A549 (cell line): ENCODE results near the gene NSUN3. TPM values are rescaled to one million over a fixed set of nuclear protein-coding genes. Genes with fewer than 3 reads are reported as not detected.

Experiments used
- BHLHE40 ChIP-seq: IDR thresholded peaks from 2 replicates; pipeline ENCODE4 v1.6.1; 2012; ENCODE audit warnings: low read depth, low read length, inconsistent platforms
- CHD4 ChIP-seq: fragments of 200-600 bp; sonication (generic); IDR thresholded peaks from 2 replicates; pipeline ENCODE4 v1.6.1; 2016; ENCODE audit warnings: antibody characterized with exemption, mild to moderate bottlenecking, borderline replicate concordance
- EHF ChIP-seq: fragments of 250-450 bp; sonication (Bioruptor Pico); IDR thresholded peaks from 2 replicates; pipeline ENCODE4 v1.5.0; 2020; ENCODE audit warnings: mild to moderate bottlenecking
- EP300 ChIP-seq, 2 experiments: fragments of >200 bp; sonication (Bioruptor Twin); formaldehyde crosslinking; IDR thresholded peaks; 2 replicates in 1 of 2; 3 replicates in 1 of 2; pipeline ENCODE4 v1.6.1; 2016 to 2017
- FOSB ChIP-seq: fragments of 250-450 bp; sonication (Bioruptor Pico); IDR thresholded peaks from 2 replicates; pipeline ENCODE4 v1.5.0; 2020; ENCODE audit warnings: mild to moderate bottlenecking, moderate library complexity
- FOSL2 ChIP-seq, 2 experiments: fragments of 450-650 bp in 1 of 2; fragments of >200 bp in 1 of 2; sonication (Bioruptor Twin) in 1 of 2; formaldehyde crosslinking; IDR thresholded peaks; 2 replicates each; pipeline versions ENCODE4 v1.5.0 to v1.6.1; 2016 to 2020; ENCODE audit warnings: mild to moderate bottlenecking in 1 of 2, moderate library complexity in 1 of 2
- FOXS1 ChIP-seq: fragments of 250-450 bp; sonication (Bioruptor Pico); IDR thresholded peaks from 2 replicates; pipeline ENCODE4 v1.5.0; 2020; ENCODE audit warnings: mild to moderate bottlenecking, moderate library complexity
- GATA3 ChIP-seq: IDR thresholded peaks from 2 replicates; pipeline ENCODE4 v1.6.1; 2012; ENCODE audit warnings: borderline replicate concordance
- HDAC2 ChIP-seq: fragments of 200-600 bp; sonication (generic); IDR thresholded peaks from 2 replicates; pipeline ENCODE4 v1.6.1; 2016
- HEYL ChIP-seq: fragments of 250-450 bp; sonication (Bioruptor Pico); IDR thresholded peaks from 2 replicates; pipeline ENCODE4 v1.8.0; 2021; ENCODE audit warnings: mild to moderate bottlenecking, moderate library complexity
- HOXB5 ChIP-seq: fragments of 250-450 bp; sonication (Bioruptor Pico); IDR thresholded peaks from 2 replicates; pipeline ENCODE4 v1.5.0; 2020; ENCODE audit warnings: mild to moderate bottlenecking, moderate library complexity
- JUNB ChIP-seq: fragments of >200 bp; sonication (Bioruptor Twin); formaldehyde crosslinking; IDR thresholded peaks from 2 replicates; pipeline ENCODE4 v1.6.1; 2016
- KDM5A ChIP-seq: fragments of 200-600 bp; sonication (generic); IDR thresholded peaks from 2 replicates; pipeline ENCODE4 v1.6.1; 2016; ENCODE audit warnings: antibody characterized with exemption, mild to moderate bottlenecking
- NFE2L2 ChIP-seq: fragments of 150-350 bp; conservative IDR thresholded peaks from 2 replicates; pipeline ENCODE4 v1.6.1; 2014; ENCODE audit warnings: low read length
- NR3C1 ChIP-seq: fragments of >200 bp; sonication (Bioruptor Twin); formaldehyde crosslinking; IDR thresholded peaks from 3 replicates; pipeline ENCODE4 v1.6.1; 2017
- POLR2AphosphoS2 ChIP-seq: conservative IDR thresholded peaks from 2 replicates; pipeline ENCODE4 v1.6.1; 2012; ENCODE audit warnings: low read length, improper control_type of control experiment, inconsistent platforms
- RAD21 ChIP-seq, 2 experiments: fragments of >200 bp in 1 of 2; sonication (Bioruptor Twin) in 1 of 2; formaldehyde crosslinking in 1 of 2; IDR thresholded peaks in 1 of 2; conservative IDR thresholded peaks in 1 of 2; 2 replicates in 1 of 2; 3 replicates in 1 of 2; pipeline ENCODE4 v1.6.1; 2012 to 2018; ENCODE audit warnings: inconsistent platforms in 1 of 2
- RCOR1 ChIP-seq: fragments of 150-350 bp; IDR thresholded peaks from 2 replicates; pipeline ENCODE4 v1.6.1; 2014; ENCODE audit warnings: antibody characterized with exemption, low read length, low read depth
- RFX5 ChIP-seq: fragments of 450-650 bp; IDR thresholded peaks from 2 replicates; pipeline ENCODE4 v1.7.1; 2014; ENCODE audit warnings: antibody characterized with exemption, mild to moderate bottlenecking, moderate library complexity
- RNF2 ChIP-seq: fragments of 200-600 bp; sonication (generic); IDR thresholded peaks from 2 replicates; pipeline ENCODE4 v1.6.1; 2016; ENCODE audit warnings: low read depth, mild to moderate bottlenecking, antibody characterized with exemption, moderate library complexity, borderline replicate concordance
- TFCP2L1 ChIP-seq: fragments of 250-450 bp; sonication (Bioruptor Pico); IDR thresholded peaks from 2 replicates; pipeline ENCODE4 v1.5.0; 2021; ENCODE audit warnings: mild to moderate bottlenecking
- TP53 ChIP-seq: fragments of 250-450 bp; sonication (Bioruptor Pico); IDR thresholded peaks from 2 replicates; pipeline ENCODE4 v1.5.0; 2021; ENCODE audit warnings: mild to moderate bottlenecking, moderate library complexity
- USF2 ChIP-seq: fragments of 450-650 bp; IDR thresholded peaks from 2 replicates; pipeline ENCODE4 v1.6.1; 2014; ENCODE audit warnings: antibody characterized with exemption
- ZSCAN20 ChIP-seq: fragments of 250-450 bp; sonication (Bioruptor Pico); IDR thresholded peaks from 2 replicates; pipeline ENCODE4 v1.8.0; 2022; ENCODE audit warnings: mild to moderate bottlenecking, moderate library complexity
- polyA plus RNA-seq, 4 experiments: library from polyadenylated mRNA; depleted of rRNA in 3 of 4; stranded (reverse); fragments of >200 nt; fragmentation: RNase III in 1 of 4; extraction: RNeasy Plus Mini Kit Qiagen cat#74134 plus additional on column Dnase treatment in 1 of 4; gene quantifications; 2 replicates in 3 of 4; 3 replicates in 1 of 4; pipeline ENCODE4 v1.2.3, GENCODE V29; 2011 to 2017
- TF ChIP-seq, protein P1 (sequence below): fragments of >200 bp; sonication (Bioruptor Twin); formaldehyde crosslinking; IDR thresholded peaks from 2 replicates; pipeline ENCODE4 v1.6.1; 2016
- TF ChIP-seq, protein P2 (sequence below): fragments of 150-350 bp; IDR thresholded peaks from 2 replicates; pipeline ENCODE4 v1.6.1; 2014; ENCODE audit warnings: low read depth, mild to moderate bottlenecking, low read length
- TF ChIP-seq, protein P3 (sequence below): fragments of >200 bp; sonication (Bioruptor Twin); formaldehyde crosslinking; IDR thresholded peaks from 3 replicates; pipeline ENCODE4 v1.6.1; 2016
- TF ChIP-seq, protein P4 (sequence below): IDR thresholded peaks from 2 replicates; pipeline ENCODE4 v1.6.1; 2012

NSUN3 gene
- polyA plus RNA-seq, 2 of the 4 experiments (the other 2 are of a cell fraction): 8.6 to 13.5 TPM

DNA sequence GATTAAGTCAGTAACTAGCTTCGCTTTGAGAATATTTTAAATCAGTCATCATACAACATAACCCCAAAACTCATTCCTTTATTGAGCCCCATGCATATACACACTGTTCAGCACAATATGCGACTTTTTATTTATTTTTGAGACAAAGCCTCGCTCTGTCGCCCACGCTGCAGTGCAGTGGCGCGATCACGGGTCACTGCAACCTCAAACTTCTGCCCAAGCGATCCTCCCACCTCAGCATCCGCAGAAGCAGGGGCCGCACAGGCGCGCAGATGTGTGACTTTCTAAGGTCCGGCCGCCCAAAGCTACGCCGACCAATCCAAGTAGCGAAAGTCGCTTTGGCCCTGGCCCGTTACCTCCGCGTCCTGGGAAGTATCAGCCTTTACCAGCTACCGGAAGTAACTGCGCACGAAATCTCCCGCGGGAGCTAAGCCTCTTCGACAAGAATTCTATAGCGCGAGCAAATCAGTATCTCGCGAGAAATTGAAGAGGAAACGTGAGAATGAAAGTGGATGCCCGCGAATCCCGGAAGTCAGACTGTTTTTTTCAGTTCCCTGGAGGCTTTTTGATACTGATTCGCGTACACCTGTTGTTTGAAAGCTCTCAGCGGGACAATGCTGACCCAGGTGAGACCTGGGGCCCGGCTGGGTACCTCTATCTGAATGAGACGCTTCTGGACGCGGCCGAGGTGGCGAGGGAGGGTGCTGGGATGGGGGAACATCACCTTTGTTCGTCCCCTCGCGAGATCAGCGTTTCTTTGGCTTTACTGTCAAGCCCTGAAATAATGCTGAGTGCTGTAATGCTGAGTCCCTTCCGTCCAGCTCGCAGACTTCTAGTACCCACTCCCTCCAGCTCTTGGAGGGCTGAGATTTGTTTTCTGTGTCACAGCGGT lies at the start of gene NSUN3, which contains the start of gene DHFR2 (continued):
- TF ChIP-seq RCOR1 (no peak), ZSCAN20 (CRISPR knock-in tag) (no peak), FOSL2 (IDR thresholded peaks at IDR 0.05) (no peak), FOSL2 (CRISPR knock-in tag; IDR thresholded peaks at IDR 0.05) (no peak), HDAC2 (no peak), EP300 (IDR thresholded peaks at IDR 0.05) (no peak), RAD21 (conservative IDR thresholded peaks at IDR 0.05 in 1 of 2, IDR thresholded peaks at IDR 0.05 in 1 of 2) (no peak), NFE2L2 (no peak), POLR2AphosphoS2 (no peak), TP53 (CRISPR knock-in tag) (no peak), JUNB (no peak), EHF (CRISPR knock-in tag) (no peak; the same call in 1 of the 2 replicates), GATA3 (peak; percentile 58; the same call in 1 of the 2 replicates), USF2 (no peak), RNF2 (no peak), FOXS1 (no peak), BHLHE40 (no peak), RFX5 (no peak), FOSB (CRISPR knock-in tag) (no peak), CHD4 (no peak), NR3C1 (no peak), HEYL (CRISPR knock-in tag) (no peak), TFCP2L1 (CRISPR knock-in tag) (no peak), KDM5A (no peak), HOXB5 (no peak)
- TF ChIP-seq, protein P1, sequence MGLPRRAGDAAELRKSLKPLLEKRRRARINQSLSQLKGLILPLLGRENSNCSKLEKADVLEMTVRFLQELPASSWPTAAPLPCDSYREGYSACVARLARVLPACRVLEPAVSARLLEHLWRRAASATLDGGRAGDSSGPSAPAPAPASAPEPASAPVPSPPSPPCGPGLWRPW: no peak
- TF ChIP-seq, protein P2, sequence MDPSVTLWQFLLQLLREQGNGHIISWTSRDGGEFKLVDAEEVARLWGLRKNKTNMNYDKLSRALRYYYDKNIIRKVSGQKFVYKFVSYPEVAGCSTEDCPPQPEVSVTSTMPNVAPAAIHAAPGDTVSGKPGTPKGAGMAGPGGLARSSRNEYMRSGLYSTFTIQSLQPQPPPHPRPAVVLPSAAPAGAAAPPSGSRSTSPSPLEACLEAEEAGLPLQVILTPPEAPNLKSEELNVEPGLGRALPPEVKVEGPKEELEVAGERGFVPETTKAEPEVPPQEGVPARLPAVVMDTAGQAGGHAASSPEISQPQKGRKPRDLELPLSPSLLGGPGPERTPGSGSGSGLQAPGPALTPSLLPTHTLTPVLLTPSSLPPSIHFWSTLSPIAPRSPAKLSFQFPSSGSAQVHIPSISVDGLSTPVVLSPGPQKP: peak; percentile 75; the same call in 1 of the 2 replicates
- TF ChIP-seq, protein P3, sequence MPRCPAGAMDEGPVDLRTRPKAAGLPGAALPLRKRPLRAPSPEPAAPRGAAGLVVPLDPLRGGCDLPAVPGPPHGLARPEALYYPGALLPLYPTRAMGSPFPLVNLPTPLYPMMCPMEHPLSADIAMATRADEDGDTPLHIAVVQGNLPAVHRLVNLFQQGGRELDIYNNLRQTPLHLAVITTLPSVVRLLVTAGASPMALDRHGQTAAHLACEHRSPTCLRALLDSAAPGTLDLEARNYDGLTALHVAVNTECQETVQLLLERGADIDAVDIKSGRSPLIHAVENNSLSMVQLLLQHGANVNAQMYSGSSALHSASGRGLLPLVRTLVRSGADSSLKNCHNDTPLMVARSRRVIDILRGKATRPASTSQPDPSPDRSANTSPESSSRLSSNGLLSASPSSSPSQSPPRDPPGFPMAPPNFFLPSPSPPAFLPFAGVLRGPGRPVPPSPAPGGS: peak; percentile 66; the same call in 1 of the 3 replicates
- TF ChIP-seq, protein P4, sequence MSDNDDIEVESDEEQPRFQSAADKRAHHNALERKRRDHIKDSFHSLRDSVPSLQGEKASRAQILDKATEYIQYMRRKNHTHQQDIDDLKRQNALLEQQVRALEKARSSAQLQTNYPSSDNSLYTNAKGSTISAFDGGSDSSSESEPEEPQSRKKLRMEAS: peak; percentile 78
